Gastroesophageal sphincter (tissue), 3 donors: ENCODE results near the gene MAU2.

Source experiments
- POLR2A ChIP-seq, 2 donors: fragments of 450-650 bp; IDR thresholded peaks; one replicate each; pipeline ENCODE4 v1.6.1; 2017; ENCODE audit warnings: antibody characterized with exemption in 2 of 2, mild to moderate bottlenecking in 2 of 2, moderate library complexity in 1 of 2
- POLR2AphosphoS5 ChIP-seq: sonication (generic); formaldehyde crosslinking; IDR thresholded peaks from one replicate; pipeline ENCODE4 v1.6.1; 2017; ENCODE audit warnings: antibody characterized with exemption
- TF ChIP-seq, protein P1 (sequence below), 4 experiments: fragments of 200-600 bp in 2 of 4; fragments of 450-650 bp in 2 of 4; sonication (generic) in 1 of 4; IDR thresholded peaks; one replicate each; pipeline ENCODE4 v1.5.1; 2017 to 2019; ENCODE audit warnings: antibody characterized with exemption in 4 of 4, mild to moderate bottlenecking in 2 of 4, moderate library complexity in 2 of 4

DNA sequence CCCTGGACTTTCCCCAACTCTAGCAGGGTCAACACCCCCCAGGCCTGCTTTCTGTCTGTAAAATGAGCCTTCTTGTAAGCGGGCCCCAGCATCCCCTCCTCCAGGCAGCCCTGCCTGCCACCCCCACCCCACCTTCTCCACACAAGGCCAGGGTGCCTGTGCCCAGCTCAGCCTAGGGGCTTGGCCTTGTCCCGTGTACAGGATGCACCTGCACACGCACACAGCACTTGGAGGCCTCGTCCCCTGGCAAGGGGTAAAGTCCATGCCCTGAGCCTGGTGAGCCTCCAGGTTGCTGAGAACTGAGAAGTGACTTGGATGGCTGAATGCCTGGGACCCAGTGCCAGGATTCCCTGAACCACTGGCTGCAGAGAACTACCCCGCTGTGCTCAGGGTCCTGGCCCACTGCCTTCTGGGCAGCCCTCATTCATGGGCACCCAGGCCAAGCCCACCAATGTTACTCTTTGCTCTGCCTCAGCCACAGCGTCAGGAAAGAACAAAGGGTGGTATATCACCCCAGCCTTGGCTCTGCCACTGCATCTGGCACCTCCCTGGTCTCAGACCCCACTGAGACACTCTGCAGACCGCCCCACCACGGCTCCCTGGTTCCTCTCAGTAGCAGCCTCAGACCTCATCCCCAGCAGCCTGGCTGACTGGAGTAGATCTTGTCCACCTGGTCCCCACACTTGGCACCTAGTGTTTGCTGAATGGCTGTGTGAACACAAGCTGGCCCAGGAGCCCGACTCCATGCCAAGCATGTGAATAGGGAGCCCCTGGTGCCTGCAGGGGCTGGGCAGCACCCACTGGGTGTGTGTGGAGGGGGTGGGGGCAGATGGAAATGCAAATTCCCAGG is 45.7 kb upstream of the MAU2 start:
- TF ChIP-seq, protein P1, sequence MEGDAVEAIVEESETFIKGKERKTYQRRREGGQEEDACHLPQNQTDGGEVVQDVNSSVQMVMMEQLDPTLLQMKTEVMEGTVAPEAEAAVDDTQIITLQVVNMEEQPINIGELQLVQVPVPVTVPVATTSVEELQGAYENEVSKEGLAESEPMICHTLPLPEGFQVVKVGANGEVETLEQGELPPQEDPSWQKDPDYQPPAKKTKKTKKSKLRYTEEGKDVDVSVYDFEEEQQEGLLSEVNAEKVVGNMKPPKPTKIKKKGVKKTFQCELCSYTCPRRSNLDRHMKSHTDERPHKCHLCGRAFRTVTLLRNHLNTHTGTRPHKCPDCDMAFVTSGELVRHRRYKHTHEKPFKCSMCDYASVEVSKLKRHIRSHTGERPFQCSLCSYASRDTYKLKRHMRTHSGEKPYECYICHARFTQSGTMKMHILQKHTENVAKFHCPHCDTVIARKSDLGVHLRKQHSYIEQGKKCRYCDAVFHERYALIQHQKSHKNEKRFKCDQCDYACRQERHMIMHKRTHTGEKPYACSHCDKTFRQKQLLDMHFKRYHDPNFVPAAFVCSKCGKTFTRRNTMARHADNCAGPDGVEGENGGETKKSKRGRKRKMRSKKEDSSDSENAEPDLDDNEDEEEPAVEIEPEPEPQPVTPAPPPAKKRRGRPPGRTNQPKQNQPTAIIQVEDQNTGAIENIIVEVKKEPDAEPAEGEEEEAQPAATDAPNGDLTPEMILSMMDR (IDR thresholded peaks at IDR 0.05): no peak
- no peak for TF ChIP-seq POLR2A (IDR thresholded peaks at IDR 0.05)
- TF ChIP-seq POLR2AphosphoS5: no peak
